Superior temporal gyrus (tissue), 1 donor: ENCODE measurements around the gene CCBE1.
A peak's percentile ranks its signal among the peaks of the same experiment; 100 is the strongest.

Experiments used
- DNase-seq: peaks from one replicate; pipeline ENCODE4 v3.0.0-alpha.2; 2016; ENCODE audit errors: extremely low spot score

The CCBE1 gene

DNA sequence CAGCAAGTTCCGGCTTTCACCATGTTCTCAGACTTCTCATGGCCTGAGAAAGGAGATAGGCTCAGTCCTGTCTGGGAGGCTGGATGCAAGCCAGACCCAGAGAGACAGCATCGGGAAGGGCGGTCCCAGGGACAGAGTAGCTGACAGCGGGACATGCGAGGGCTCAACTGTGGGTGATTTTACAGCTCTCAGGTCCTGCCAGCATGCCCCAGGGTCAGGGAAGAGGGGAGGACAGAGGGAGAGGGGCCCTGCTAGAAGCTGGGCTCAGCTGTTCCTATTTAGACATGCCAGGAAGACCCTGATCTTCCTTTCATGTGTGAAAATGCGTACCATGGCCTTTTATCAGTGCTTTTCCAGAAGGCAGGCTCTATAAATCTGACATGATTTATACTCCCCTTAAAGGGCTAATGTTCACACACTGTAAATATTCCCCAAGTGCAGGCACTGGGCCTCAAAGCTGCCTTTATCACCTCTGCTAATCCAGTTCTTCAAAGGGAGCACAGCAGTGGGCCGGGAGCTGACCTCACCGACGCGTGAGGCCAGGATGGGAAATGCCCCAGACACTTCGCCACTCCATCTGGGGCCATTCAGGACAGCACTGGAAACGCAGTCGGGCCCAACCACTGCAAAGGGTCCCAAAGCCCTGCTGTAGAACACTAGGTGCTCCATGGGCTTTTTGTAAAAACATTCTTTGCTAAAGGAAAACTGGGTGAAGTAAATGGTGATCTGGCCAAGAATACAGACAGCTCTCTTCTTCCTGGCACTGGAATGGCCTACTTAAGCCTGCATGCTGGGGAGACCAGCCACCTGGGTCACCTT is 242.1 kb downstream of the CCBE1 start:
- DNase-seq = no peak

DNA sequence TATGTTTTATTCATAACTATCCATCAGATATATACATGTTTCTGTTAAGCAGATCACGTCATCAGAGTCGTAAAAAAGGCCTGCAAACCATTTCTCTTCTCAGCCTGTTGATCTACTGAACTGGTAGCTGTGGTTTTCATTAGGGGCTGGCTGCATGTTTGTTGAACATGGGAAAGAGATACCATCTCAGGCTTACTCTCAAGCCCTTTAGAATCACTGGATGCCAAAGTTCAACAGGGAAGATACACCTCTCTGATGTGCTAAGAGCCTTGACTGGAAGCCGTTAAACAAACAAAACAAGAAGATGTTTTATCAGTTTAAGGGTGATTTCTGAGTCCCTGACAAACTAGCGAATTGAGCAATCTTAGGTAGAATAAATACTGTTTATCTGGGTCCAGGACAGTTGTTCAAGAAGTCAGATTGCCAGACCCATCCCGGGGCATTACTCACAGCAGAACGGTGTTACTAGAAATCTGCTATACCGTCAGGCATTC is 243.7 kb downstream of the CCBE1 start:
- no peak for DNase-seq

GRCh38 chr18:59451963-59452362 is 245.3 kb downstream of the CCBE1 start:
- DNase-seq = no peak

GRCh38 chr18:59451073-59451472 is 246.2 kb downstream of the CCBE1 start:
- DNase-seq = no peak

- DNase-seq = no peak
Measured at GRCh38 chr18:59448546-59448945, 248.7 kb downstream of the CCBE1 start.

DNA sequence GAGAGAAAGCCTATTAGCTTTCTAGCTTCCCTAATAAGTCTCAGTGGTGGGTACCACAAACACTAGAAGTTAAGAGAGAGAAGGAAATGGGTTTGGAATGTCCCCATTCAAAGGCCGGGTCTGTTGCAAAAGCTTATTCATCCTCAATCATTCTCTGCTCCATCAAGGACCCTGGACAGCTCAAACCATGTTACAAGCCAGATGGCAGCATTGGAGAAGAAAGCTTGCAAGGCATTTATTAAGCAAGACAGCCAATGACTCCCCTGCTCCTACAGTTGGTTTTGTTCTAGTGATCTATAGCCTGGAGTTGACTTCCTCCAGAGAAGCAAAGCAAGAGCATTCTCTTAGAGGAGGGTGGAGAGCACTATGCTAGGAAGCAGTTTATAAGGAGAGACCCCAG is 251.2 kb downstream of the CCBE1 start:
- no peak for DNase-seq

DNA sequence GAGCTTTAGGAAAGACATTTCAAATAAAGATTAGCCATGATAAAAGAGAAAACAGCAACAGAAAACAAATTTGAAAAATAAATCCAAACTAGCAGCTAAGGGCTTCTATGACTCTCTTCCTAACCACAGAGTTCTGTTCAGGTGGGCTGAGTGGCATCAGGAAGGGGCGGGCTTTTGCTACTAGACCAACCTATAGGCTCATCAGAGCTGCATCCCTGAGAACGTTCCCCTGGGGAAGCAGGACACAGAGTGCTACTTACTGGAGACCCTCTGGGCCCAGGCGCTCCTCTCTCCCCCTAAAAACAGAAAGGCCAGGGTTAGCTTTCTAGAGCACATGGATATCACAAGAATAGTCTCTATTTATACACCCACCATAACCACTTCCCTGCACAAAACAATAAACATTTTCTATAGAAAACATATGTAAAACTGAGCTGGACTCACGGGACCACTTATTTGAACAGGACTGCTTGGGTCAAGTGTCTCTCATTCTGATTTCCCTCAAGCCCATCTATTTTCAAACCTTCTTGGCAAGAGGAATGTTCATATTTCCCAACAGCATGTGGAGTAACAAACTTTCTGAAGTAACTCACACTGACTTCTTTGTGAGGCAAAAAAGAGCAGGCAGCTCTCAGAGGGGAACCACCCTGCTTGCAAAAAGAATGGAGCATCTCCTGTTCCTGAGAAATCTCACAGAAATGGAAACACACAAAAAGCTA is 259.2 kb downstream of the CCBE1 start:
- DNase-seq = no peak

DNA sequence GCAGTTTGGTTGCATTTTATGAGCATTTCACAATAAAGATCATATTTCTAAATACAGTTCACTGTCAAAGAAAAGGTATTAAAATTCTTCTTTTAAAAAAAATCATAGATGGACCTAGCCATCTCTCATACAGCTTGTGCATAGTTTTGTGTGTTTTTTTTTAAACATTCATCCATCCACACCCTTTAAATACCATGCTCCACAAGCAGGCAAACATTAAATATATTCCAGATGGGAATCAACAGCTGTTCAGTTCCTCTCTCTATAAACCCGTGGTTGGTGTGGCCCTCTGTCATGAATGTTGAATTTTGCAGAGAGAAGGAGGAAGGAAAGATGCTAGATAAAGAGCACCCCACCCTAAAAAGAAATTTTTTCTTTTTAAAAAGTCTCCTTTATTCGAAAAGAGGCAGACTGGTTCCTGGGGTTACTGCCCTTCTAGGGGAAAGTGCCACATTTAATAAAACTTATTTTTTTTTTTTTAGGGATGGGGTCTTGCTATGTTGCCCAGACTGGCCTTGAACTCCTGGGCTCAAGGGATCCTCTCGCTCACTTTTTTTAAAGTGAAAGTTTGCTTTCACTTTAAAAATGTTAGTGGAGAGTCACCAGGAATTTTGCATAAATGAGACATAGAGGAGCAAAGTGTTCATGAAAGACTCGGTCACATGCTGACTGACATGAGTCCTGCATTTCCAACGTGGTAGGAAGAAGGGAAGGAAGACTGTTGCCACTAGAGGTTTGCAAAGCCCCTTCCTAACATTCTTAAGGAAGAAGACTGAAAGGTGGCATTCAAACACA is 264.2 kb downstream of the CCBE1 start:
- DNase-seq = no peak

DNA sequence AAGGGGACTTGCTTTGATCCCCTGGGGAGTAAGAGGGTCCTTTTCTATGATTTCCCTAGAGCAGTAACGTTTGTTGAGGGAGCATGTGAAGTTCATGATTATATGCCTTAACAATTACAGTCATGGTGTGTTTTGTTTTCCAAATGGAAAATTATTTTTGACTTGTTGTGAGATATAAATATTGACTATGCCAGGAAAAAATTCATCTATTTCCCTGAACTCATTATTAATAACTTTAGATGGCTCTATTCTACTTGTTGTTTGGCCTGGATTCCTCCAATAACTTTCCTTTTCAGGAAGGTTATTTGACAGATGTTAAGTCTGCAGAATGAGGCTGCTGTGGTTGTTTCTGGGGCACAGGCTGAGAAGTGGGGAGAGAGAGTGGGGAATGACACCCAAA is 266.1 kb downstream of the CCBE1 start:
- DNase-seq = no peak

GRCh38 chr18:59429608-59430007 is 267.6 kb downstream of the CCBE1 start:
- DNase-seq = no peak

DNA sequence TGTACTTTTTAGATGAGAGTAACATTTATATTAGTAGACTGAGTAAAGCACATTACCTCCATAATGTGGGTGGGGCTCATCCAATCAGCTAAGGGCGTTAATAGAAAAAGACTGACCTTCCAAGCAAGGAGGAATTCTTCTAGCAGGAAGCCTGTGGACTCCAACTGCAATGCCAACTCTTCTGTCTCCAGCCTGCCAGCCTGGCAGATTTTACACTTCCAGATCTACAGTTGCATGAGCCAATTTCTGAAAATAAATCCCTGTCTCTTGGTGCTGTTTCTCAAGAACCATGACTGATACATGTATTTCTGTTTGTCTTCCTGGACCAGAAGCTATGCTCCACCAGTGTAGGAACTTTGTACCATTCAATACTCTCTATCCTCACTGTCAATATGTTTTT is 269.2 kb downstream of the CCBE1 start:
- DNase-seq = peak; percentile 37

- no peak for DNase-seq
Measured at GRCh38 chr18:59426855-59427254, 270.4 kb downstream of the CCBE1 start.

GRCh38 chr18:59423259-59423658 is 274.0 kb downstream of the CCBE1 start:
- no peak for DNase-seq

DNA sequence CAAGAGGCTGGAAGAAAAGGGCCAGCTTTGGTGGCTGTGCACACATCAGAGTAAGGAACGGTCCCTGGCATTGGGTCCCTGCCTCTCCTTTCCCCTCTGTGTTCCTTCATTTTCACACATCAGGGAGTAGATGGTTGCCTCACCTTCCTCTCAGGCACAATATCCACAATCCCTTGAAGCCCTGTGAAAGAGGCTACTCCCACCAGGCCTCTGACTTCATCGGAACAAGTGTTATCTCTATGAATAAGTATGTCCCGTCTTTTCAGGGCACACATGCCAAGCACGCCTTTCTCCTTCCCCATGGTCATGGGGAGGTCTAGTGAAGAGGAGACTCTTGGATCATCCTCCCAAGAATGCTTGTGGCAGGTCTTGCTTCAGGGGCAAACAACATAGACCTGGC is 277.0 kb downstream of the CCBE1 start:
- DNase-seq = no peak

- no peak for DNase-seq
Measured at GRCh38 chr18:59419386-59419785, 277.8 kb downstream of the CCBE1 start.

DNA sequence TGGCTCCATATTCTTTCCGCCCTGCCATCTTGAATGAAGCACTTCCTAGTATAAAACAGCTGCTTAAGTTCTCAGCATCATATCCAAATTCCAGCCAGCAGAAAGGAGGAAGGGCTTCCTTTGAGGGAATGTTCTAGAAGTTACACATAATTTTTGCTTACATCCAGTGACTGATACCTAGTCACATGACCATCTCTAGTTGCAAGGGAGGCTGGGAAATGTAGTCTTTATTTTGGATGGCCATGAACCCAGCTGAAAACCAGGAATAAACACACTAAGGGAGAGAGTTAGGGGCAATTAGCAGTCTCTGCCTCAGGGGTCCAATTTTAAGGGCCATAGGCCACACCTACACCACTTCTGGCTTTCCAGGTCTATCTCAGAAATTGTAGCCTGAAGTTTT is 280.4 kb downstream of the CCBE1 start:
- no peak for DNase-seq

DNA sequence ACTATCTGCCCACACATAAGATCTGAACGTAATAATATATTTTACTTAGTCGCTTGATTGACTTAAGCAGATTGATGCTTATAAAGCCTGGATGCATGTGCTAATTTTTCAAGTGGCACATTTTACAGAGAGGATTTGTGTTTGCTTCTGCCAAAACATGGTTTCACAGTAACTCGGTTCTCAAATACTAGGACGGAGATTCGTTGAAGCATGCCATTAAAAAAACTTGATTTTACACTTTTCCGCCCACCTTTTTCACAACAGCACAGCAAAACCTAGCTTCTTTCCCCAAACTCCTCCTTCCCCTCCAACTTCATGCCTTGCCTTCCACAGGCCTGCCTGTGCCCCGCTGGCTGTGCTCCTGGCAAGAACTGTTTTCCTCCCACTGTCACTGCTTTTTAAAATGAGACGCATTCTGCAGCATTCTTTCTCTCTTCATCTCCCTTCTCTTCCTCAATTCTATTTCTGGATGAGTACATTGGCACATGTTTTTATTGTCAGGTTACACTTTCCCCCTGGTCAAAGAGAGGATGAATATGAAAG is 283.0 kb downstream of the CCBE1 start:
- peak; percentile 28 for DNase-seq

DNA sequence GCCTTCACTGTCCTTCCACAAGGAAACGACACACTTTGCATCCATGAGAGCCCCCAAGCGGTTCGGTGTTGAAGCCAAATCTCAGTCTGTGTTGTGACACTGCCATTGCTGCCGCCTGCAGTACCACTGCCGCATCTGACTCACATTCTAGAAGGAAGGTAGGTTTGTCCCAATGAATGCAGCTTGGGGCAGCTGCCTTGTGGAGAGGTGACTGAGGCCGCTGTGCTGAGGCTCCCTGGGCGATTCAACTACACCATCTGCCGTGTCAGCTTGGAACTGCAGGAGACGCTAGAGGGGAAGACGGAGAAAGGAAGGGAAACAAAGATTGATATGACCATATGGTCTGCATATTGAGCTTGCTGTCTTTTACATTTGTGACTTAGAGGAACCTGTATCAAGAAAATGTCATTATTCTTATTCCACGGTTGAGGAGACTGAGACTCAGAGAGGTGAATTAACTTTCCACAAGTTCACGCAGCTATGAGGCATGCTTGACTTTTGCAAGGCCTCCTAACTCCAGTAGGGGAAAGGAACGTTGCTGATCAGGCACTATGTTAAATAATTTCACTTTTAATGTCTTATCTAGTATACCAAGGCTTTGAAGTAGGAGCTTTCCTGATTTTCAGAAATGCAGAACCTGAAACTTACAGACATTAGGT is 294.7 kb downstream of the CCBE1 start:
- peak; percentile 78 for DNase-seq

GRCh38 chr18:59400407-59400806 is 296.8 kb downstream of the CCBE1 start:
- DNase-seq = no peak

- no peak for DNase-seq
Measured at GRCh38 chr18:59395226-59396175, 301.7 kb downstream of the CCBE1 start.
